Keratinocyte (primary cell): ENCODE measurements around the gene PCGF3. TPM values are rescaled to one million over a fixed set of nuclear protein-coding genes. Genes with fewer than 3 reads are reported as not detected.

Source experiments
- DNase-seq: peaks from one replicate; pipeline ENCODE4 v3.0.0-alpha.2; 2011; ENCODE audit warnings: low read depth, missing footprints, low spot score
- FAIRE-seq: peaks from 2 replicates; lab custom pipeline; 2011; peaks lifted over from hg19 to GRCh38; lab: Jason Lieb, UNC
- H2AFZ ChIP-seq: 2 replicates; pipeline ENCODE4 v1.6.0; 2012; ENCODE audit warnings: low read length, control low read depth, inconsistent platforms; ENCODE audit not compliant: control insufficient read depth
- H3K27ac ChIP-seq: 2 replicates; pipeline ENCODE4 v1.5.1; 2011; ENCODE audit warnings: low read length; ENCODE audit not compliant: control insufficient read depth, insufficient read depth
- H3K27me3 ChIP-seq: 3 replicates; pipeline ENCODE4 v1.6.0; 2011; ENCODE audit warnings: low read length; ENCODE audit not compliant: control insufficient read depth, insufficient read depth; ENCODE audit errors: extremely low read depth
- H3K36me3 ChIP-seq, 2 experiments: 2 replicates in 1 of 2; 3 replicates in 1 of 2; pipeline ENCODE4 v1.5.1; 2011; ENCODE audit warnings: low read length in 2 of 2, mild to moderate bottlenecking in 1 of 2; ENCODE audit not compliant: control insufficient read depth in 2 of 2, insufficient read depth in 2 of 2; ENCODE audit errors: extremely low read depth in 1 of 2
- H3K4me1 ChIP-seq: 3 replicates; pipeline ENCODE4 v1.5.1; 2011; ENCODE audit warnings: low read length; ENCODE audit not compliant: control insufficient read depth, insufficient read depth; ENCODE audit errors: extremely low read depth
- H3K4me2 ChIP-seq: 3 replicates; pipeline ENCODE4 v1.6.0; 2011; ENCODE audit warnings: low read depth, low read length; ENCODE audit not compliant: control insufficient read depth, insufficient read depth; ENCODE audit errors: extremely low read depth
- H3K4me3 ChIP-seq, 3 experiments: fragments of 200-600 bp in 1 of 3; sonication (generic) in 1 of 3; 2 replicates in 2 of 3; 3 replicates in 1 of 3; pipeline ENCODE4 v1.5.1; 2011 to 2016; ENCODE audit warnings: low read length in 3 of 3, mild to moderate bottlenecking in 3 of 3, control low read depth in 2 of 3, inconsistent platforms in 1 of 3, low read depth in 1 of 3, mixed read lengths in 1 of 3, mixed run types in 1 of 3, moderate library complexity in 1 of 3; ENCODE audit not compliant: control insufficient read depth in 2 of 3, insufficient read depth in 2 of 3; ENCODE audit errors: extremely low read depth in 1 of 3
- H3K79me2 ChIP-seq: 2 replicates; pipeline ENCODE4 v1.6.0; 2012; ENCODE audit warnings: low read length; ENCODE audit not compliant: control insufficient read depth, insufficient read depth
- H3K9ac ChIP-seq: 3 replicates; pipeline ENCODE4 v1.6.0; 2011; ENCODE audit warnings: low read length; ENCODE audit not compliant: control insufficient read depth, insufficient read depth; ENCODE audit errors: extremely low read depth
- H3K9me1 ChIP-seq: 3 replicates; pipeline ENCODE4 v1.6.0; 2011; ENCODE audit warnings: low read length; ENCODE audit not compliant: control insufficient read depth, insufficient read depth; ENCODE audit errors: extremely low read depth
- H3K9me3 ChIP-seq: 2 replicates; pipeline ENCODE4 v1.5.1; 2012; ENCODE audit warnings: low read depth, low read length; ENCODE audit not compliant: control insufficient read depth
- H4K20me1 ChIP-seq: 3 replicates; pipeline ENCODE4 v1.6.0; 2011; ENCODE audit warnings: low read length; ENCODE audit not compliant: control insufficient read depth, insufficient read depth; ENCODE audit errors: extremely low read depth
- EZH2 ChIP-seq: IDR thresholded peaks from one replicate; pipeline ENCODE4 v1.6.1; 2012; ENCODE audit warnings: inconsistent platforms, mild to moderate bottlenecking, low read length, moderate library complexity
- dilution Hi-C: fragments of 300-500 bp; cut with MboI; formaldehyde crosslinking; loops from one replicate; pipeline ENCODE4 v1.7.0; 2020; ENCODE audit warnings: low sequenced_read_pairs; ENCODE audit not compliant: extremely low pct_ligation_motif_present
- polyA plus RNA-seq, 5 experiments: library from polyadenylated mRNA; depleted of rRNA in 3 of 5; stranded (reverse) in 3 of 5; stranded (forward) in 1 of 5; unstranded in 1 of 5; fragments of >200 nt; gene quantifications; 1 replicate in 1 of 5; 2 replicates in 3 of 5; 3 replicates in 1 of 5; pipeline versions ENCODE4 v1.2.1 to v1.2.3, GENCODE V29; 2011 to 2012; ENCODE audit warnings: missing spikeins in 2 of 5, low read depth in 1 of 5, low replicate concordance in 1 of 5
- TF ChIP-seq, protein P1 (sequence below), 3 experiments: IDR thresholded peaks in 1 of 3; conservative IDR thresholded peaks in 1 of 3; optimal IDR thresholded peaks in 1 of 3; 2 replicates in 2 of 3; 3 replicates in 1 of 3; pipeline versions ENCODE3 to v1.5.1; 2011; ENCODE audit warnings: low read length in 3 of 3, mild to moderate bottlenecking in 3 of 3, moderate library complexity in 2 of 3, control low read depth in 1 of 3, inconsistent platforms in 1 of 3; ENCODE audit not compliant: insufficient read depth in 2 of 3; ENCODE audit errors: extremely low read depth in 1 of 3

The PCGF3 gene
- polyA plus RNA-seq, 1 donor (not counting 4 experiments of a cell fraction or from before 2014, with no cell fraction given), result 40.1 TPM

DNA sequence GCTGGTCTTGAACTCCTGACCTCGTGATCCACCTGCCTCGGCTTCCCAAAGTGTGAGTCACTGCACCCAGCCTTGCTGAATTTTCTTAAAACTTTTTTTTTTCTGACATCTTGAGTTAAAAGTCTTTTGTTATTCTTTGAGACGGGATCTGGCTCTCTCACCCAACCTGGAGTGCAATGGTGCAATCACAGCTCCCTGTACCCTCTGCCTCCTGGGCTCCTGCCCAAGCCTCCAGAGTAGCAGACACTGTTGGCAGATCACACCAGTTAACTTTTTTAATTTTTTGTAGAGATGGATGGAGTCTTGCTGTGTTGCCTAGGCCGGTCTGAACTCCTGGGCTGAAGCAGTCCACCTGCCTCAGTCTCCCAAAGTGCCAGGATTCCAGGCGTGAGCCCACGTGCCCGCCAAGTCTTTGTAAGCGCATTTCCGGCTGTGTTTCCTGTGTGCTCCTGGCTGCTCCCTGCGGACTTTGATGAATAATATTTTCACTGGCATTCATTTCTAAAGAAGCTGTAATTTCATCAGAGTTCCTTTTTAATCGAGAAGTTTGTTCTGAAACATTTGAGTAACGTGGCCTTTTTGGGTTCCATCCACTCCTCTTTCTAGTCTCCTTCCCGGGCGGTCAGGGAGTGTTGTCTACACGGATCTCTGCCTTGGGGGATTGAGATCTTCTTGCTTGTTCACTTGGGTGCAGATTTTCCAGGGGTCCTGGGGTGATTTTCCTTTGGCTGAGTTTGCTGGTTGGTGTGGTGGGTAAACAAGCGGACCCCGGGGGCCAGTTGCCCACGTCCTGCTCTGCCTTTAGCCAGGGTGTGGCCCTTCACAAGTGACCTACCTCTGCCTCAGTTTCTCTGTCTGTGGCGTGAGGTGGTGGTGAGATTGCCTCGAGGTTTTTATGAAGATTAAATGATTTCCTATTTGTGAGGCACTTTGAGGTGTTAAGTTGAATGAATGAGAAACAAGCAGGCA, 44.4 kb downstream of the PCGF3 start:
- Histone ChIP-seq H3K9ac (no peak overlapping the region), H3K4me3 (no peak overlapping the region), H3K4me2 (no peak overlapping the region), H3K4me1 (no peaks in the 10 kb centered on the region), H3K9me1 (no peaks in the 10 kb centered on the region), H3K27ac (no peak overlapping the region), H3K79me2 (peaks cover 30% of the 10 kb centered on the region), H2AFZ (no peak overlapping the region), H3K27me3 (no peaks in the 10 kb centered on the region), H3K36me3 (peaks cover 9 to 33% of the 10 kb centered on the region in 2 experiments), H3K9me3 (no peaks in the 10 kb centered on the region), H4K20me1 (peaks cover 2% of the 10 kb centered on the region)
- DNase-seq (no peak), FAIRE-seq (no peak)
- TF ChIP-seq, protein P1, sequence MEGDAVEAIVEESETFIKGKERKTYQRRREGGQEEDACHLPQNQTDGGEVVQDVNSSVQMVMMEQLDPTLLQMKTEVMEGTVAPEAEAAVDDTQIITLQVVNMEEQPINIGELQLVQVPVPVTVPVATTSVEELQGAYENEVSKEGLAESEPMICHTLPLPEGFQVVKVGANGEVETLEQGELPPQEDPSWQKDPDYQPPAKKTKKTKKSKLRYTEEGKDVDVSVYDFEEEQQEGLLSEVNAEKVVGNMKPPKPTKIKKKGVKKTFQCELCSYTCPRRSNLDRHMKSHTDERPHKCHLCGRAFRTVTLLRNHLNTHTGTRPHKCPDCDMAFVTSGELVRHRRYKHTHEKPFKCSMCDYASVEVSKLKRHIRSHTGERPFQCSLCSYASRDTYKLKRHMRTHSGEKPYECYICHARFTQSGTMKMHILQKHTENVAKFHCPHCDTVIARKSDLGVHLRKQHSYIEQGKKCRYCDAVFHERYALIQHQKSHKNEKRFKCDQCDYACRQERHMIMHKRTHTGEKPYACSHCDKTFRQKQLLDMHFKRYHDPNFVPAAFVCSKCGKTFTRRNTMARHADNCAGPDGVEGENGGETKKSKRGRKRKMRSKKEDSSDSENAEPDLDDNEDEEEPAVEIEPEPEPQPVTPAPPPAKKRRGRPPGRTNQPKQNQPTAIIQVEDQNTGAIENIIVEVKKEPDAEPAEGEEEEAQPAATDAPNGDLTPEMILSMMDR (optimal IDR thresholded peaks at IDR 0.05 in 1 of 3, IDR thresholded peaks at IDR 0.05 in 1 of 3, conservative IDR thresholded peaks at IDR 0.05 in 1 of 3; ENCODE audit: extremely low read depth in 1 of 3, insufficient read depth in 2 of 3, low read length in 3 of 3), result no peak
- TF ChIP-seq EZH2, result no peak
- dilution Hi-C loops, result no loop called here

DNA sequence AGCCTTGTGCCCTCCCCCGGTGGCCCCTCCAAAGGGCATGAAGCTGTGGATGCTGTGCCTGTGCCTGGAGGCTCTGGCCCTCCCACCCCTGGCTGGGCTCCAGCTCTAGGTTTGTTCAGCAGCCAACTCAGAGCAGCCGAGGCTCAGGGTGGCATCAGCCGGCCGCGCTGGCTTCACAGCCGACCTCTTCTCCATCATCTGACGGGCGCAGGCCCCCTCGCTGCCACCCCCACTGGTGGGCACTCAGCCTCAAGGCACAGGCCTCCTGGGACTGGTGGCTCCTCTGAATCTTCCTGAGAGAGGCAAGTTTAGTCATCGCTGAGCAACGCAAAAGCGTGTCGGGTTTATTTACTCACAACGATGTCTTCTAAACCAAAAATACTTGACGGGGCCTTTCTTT, 46.0 kb downstream of the PCGF3 start:
- Histone ChIP-seq H3K79me2 (peaks cover 30% of the 10 kb centered on the region), H3K4me2 (no peak overlapping the region), H3K9ac (no peak overlapping the region), H3K9me1 (no peaks in the 10 kb centered on the region), H2AFZ (no peak overlapping the region), H3K36me3 (peaks cover 9 to 33% of the 10 kb centered on the region in 2 experiments), H3K27ac (no peak overlapping the region), H3K27me3 (no peaks in the 10 kb centered on the region), H4K20me1 (peaks cover 2% of the 10 kb centered on the region), H3K9me3 (no peaks in the 10 kb centered on the region), H3K4me3 (no peak overlapping the region), H3K4me1 (no peaks in the 10 kb centered on the region)
- TF ChIP-seq, protein P1 (optimal IDR thresholded peaks at IDR 0.05 in 1 of 3, IDR thresholded peaks at IDR 0.05 in 1 of 3, conservative IDR thresholded peaks at IDR 0.05 in 1 of 3; ENCODE audit: extremely low read depth in 1 of 3, insufficient read depth in 2 of 3, low read length in 3 of 3), result no peak
- no peak for TF ChIP-seq EZH2
- FAIRE-seq, result no peak
- dilution Hi-C loops, result no loop called here
- DNase-seq, result no peak
